Fibroblast of the conjunctiva (primary cell): ENCODE results near the gene RBBP5.

Experiments used
- DNase-seq: peaks from one replicate; pipeline ENCODE4 v3.0.0-alpha.2; 2010; ENCODE audit warnings: low read depth

The RBBP5 gene

DNA sequence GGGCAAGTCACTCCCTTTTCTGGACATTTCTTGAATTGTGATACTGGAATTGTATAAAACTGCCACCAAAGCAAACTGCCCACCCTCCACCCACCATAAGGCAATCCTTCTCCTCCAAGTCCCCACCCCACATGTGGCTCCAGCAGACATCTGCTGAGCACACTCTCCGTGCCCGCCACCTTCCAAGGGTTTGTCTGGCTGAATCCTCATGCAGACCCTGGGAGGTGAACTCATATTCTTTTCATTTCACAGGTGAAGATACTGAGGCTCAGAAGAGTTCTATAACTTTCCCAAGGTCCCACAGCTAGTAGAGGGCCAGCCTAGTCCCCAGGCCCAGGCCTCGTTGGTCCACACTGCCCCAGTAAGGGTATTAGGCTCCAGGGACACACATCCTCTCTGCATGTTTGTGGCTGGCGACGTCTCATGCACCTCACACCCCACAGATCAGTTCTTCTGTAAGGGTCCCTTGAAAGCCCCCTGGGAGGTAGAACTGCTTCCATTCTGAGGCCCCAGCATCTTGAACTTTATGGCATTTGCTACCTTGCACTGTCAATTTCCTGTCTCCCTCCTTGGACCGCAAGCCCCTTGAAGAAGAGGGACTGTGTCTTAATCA lies 64.7 kb downstream of the RBBP5 start:
- no peak for DNase-seq

DNA sequence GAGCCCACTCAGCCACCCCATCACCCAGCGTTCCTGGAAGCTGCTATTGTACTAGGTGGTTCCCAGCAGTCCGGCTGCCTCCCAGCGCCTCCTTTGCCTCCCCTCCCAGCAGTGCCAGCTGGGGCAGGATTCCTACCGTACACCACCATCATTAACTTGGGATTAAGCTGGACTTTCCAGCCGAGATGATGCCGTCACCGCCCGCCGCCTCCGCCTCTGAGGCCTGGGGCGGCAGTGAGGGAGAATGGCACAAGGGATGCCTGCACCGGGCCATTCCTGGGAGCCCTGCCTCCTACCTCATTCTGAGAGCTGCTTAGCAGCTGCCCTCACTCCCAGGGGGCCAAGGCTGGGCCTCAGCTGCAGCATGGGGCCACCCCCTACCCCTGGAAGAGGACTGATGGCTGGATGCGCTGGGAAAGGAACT lies 65.6 kb downstream of the RBBP5 start:
- DNase-seq: no peak

- DNase-seq: no peak
These were observed 67.8 kb downstream of the RBBP5 start for GRCh38 chr1:205054013-205054412.

DNA sequence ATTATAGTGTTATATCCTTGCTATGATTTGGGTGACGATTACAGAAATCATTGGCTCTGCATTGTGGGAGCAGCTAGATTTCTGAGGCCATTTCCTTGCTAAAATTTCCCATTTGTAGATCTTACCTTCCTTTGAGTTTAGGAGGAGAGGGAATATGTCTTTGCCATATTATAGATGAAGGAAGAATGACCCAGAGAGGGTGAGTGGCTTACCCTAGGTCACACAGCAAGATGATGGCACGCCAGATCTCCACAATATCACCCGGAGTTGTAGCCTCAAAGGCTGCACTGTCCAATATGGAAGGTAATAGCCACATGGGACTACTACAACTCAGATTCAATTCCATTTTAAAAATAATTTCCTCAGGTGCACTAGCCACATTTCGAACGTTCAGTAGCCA lies 68.5 kb downstream of the RBBP5 start:
- DNase-seq: no peak

GRCh38 chr1:205052690-205053089 lies 69.1 kb downstream of the RBBP5 start:
- DNase-seq: no peak

GRCh38 chr1:205049479-205049878 lies 72.3 kb downstream of the RBBP5 start:
- no peak for DNase-seq

- DNase-seq: no peak
These were observed 73.4 kb downstream of the RBBP5 start for GRCh38 chr1:205048382-205048781.

GRCh38 chr1:205047764-205048231 lies 74.0 kb downstream of the RBBP5 start:
- no peak for DNase-seq

- DNase-seq: no peak
These were observed 74.9 kb downstream of the RBBP5 start for GRCh38 chr1:205046870-205047269.

- no peak for DNase-seq
These were observed 76.6 kb downstream of the RBBP5 start for GRCh38 chr1:205045146-205045545.

- DNase-seq: no peak
These were observed 77.0 kb downstream of the RBBP5 start for GRCh38 chr1:205044741-205045140.

DNA sequence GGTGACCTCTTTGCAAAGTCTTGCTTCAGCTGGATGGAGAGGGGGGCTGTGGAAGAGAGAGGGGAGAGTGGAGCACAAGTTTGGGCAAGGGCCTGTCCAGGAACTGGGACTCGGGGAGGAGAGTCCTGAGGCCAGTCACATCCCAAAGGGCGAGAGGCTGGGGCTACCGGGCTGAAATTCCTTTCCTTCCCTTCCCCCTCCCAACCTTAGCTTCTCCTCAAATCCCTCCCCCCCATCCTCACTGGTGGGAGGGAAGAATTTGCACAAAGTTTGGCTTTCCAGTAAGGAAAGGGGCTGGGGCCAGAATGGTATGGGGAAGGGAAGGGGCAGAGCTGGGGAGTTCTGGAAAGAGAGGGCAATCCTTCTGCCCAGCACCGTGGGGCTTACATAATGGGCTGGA lies 77.9 kb downstream of the RBBP5 start:
- DNase-seq: no peak

DNA sequence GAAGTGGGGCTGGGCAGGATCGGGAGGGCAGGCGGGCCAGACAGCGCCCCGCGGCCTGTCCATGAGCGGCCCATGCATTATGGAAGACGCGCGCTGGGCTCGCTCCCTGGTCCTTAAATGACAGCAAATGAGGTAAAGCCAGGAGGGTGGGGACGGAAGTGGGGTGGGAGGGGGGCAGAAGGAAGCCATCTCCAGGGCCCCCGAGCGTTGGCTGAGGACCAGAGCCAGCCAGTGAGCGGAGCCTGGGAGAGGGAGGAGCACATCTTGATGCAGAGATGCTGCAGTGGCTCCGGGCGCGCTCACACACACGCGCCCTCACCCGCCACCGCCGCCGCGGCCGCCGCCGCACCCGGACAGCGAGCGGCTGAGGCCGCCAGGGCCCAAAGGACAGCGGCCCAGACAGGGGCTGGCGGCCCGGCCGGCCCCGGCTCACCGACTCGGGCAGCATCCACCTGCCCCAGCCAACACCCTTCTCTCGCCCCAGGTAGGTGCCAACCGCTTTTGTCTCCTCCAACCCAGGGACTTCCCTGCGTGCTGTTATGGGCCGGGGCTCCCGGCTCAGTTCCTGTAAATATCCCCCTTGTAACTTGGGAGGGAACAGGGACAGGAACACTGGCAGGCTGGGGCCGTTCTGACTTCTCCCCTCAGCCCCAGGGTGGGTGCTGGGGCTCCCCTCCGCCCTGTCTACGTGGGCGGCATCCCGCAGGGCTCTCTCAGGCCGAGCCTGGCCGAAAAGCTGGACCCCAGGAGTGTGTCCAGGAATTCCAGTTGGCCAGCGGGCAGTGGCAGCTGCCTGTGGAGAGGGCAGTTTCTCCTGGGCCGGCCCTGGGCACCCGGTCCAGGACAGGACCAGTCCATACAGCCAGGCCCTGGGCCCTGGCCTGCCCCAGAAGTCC lies 78.6 kb downstream of the RBBP5 start, which contains the start of gene CNTN2:
Gene CNTN2, plus strand, starts transcription at position 302 of the 896 bp plus-strand sequence. CDS start 9,974 bp downstream, outside the sequence.
- no peak for DNase-seq

GRCh38 chr1:205041998-205042910 lies 79.5 kb downstream of the RBBP5 start:
- no peak for DNase-seq

DNA sequence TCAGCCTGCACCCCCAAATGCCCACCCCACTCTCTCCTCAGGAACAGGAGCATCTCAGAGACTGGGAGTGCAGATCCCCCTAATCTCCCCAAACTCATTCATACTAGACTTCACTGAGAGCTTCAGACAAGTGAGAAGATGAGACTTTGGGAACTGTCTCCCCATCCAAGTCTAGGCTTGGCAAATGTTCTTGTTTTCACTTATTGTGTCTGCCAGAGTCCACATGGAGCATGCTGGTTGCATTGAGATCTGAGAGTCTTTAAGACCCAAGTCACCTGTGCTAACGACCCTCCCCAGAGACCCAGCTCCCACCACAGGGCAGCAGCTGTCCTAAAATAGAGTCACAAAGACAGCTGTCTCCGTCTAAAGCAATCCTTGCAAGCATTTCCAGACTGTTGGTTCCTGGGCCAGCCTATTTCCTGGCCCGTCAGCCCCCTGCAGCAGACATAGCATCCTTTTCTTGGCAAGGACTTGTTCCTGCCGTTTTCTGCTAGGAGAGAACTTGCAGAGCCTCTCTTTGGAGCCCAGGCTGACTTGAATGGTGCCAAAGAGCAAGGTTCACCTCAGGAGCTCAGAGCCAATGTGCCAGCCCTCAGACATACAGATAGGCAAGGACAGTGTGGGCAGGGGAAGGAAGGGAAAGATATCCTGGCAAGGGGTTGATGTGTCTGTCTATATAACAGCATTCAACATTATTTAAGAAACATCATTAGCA lies 80.6 kb downstream of the RBBP5 start:
- DNase-seq: no peak

DNA sequence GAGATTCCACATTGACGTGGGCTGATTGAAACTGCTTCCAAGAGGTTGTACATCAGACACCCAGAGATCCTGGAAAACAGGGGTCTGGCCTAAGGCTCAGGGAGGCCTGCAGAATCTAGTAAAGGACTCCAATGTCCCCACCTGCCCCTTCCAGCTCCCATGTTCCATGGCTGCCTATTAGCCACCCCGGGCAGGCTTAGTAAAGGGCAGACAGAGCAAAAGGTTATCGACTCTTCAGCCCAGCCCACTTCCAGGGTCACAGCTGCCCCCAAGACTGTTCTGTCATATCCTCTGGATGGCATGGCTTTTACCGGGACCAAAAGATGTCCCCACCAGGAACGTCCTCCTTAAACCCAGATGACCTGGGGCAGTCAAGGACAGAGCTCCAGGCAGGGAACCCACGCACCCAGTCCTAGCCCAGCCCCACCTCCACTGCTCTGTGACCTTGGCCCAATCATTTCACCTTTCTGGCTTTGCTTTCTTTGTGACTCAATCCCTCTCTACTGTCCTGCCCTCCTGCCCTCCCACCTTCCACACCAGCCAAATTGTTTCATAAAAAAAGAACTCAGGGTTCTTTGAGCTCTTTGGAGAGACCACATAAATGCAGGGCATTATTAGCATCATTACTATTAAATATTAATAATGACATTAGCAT lies 83.5 kb downstream of the RBBP5 start:
- DNase-seq: no peak

DNA sequence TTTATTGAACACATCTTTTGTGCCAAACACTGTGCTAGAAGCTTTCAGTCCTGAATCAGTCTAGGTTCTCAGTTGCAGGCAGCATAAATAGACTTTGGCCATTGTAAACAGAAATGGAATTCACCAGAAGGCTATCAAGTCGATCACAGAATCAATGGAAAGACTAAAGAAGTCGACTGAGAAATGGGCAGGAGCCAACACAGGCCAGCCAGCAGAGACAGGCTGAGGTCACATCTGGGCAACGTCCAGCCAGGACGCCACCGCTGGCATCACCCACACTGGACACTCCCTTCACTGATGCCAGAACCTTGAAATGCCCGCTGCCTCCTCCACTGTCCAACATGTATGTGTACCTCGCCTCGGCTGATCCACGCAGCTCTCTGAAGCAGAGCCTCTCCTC lies 84.2 kb downstream of the RBBP5 start:
- no peak for DNase-seq
